Spleen (tissue), 11 donors: Measurements from ENCODE around the gene ZNF487. TPM values are rescaled to one million over a fixed set of nuclear protein-coding genes. Genes with fewer than 3 reads are reported as not detected.
"Not testable (repeated sequence)": the region's sequence is repeated elsewhere in the genome, so short reads cannot be mapped to it uniquely, and the experiment has no call there.

Experiments used
- DNase-seq: peaks from one replicate; pipeline ENCODE4 v3.0.0-alpha.2; 2020
- H3K27ac ChIP-seq, 8 donors: fragments of 200-600 bp; sonication (generic) in 7 of 8; 1 replicate in 4 of 8; 2 replicates in 4 of 8; pipeline versions ENCODE4 v1.5.0 to v1.8.0; 2016 to 2021; ENCODE audit warnings: inconsistent platforms in 4 of 8, mild to moderate bottlenecking in 4 of 8, moderate library complexity in 1 of 8
- H3K27me3 ChIP-seq, 7 donors: fragments of 200-600 bp; sonication (generic) in 6 of 7; replicated peaks in 1 of 7; 1 replicate in 4 of 7; 2 replicates in 3 of 7; pipeline versions ENCODE4 v1.5.0 to v1.8.0; 2016 to 2021; ENCODE audit warnings: inconsistent platforms in 3 of 7, mild to moderate bottlenecking in 1 of 7
- H3K36me3 ChIP-seq, 6 donors: fragments of 200-600 bp; sonication (generic) in 5 of 6; 1 replicate in 4 of 6; 2 replicates in 2 of 6; pipeline versions ENCODE4 v1.5.0 to v1.8.0; 2016 to 2021; ENCODE audit warnings: inconsistent platforms in 2 of 6
- H3K4me1 ChIP-seq, 6 donors: fragments of 200-600 bp; sonication (generic) in 5 of 6; 1 replicate in 3 of 6; 2 replicates in 3 of 6; pipeline versions ENCODE4 v1.5.0 to v1.8.0; 2016 to 2021; ENCODE audit warnings: inconsistent platforms in 3 of 6
- H3K4me3 ChIP-seq, 8 donors: fragments of 200-600 bp; sonication (generic) in 7 of 8; 1 replicate in 4 of 8; 2 replicates in 4 of 8; pipeline versions ENCODE4 v1.5.0 to v1.8.0; 2016 to 2021; ENCODE audit warnings: inconsistent platforms in 4 of 8, mild to moderate bottlenecking in 4 of 8, moderate library complexity in 2 of 8
- H3K9me3 ChIP-seq, 8 donors: fragments of 200-600 bp; sonication (generic) in 7 of 8; 1 replicate in 4 of 8; 2 replicates in 4 of 8; pipeline versions ENCODE4 v1.5.0 to v1.8.0; 2016 to 2021; ENCODE audit warnings: inconsistent platforms in 4 of 8
- POLR2A ChIP-seq, 3 donors: fragments of 450-650 bp; IDR thresholded peaks; one replicate each; pipeline ENCODE4 v1.5.1; 2017; ENCODE audit warnings: antibody characterized with exemption in 3 of 3, mild to moderate bottlenecking in 1 of 3
- POLR2AphosphoS5 ChIP-seq, 3 donors: sonication (generic); formaldehyde crosslinking; IDR thresholded peaks; one replicate each; pipeline ENCODE4 v1.5.1; 2017; ENCODE audit warnings: antibody characterized with exemption in 3 of 3
- WGBS, 5 donors: extraction: QIAGEN DNeasy Blood & Tissue Kit in 3 of 5; methylation state at CpG; one replicate each; pipeline versions ENCODE4 v1.1.5 to v1.1.7; 2013 to 2018; 5-methylcytosine and 5-hydroxymethylcytosine counted together
- intact Hi-C: fragments of 100-400 bp; cut with DNase I; formaldehyde crosslinking; loops from one replicate; pipeline ENCODE4 v1.15.0; 2023; ENCODE audit warnings: low total_unique reads
- polyA plus RNA-seq, 3 donors: library from polyadenylated mRNA; stranded (reverse); fragments of 200-250 nt; gene quantifications; one replicate each; pipeline ENCODE4 v1.2.1, GENCODE V29; 2013
- total RNA-seq, 7 donors: library from RNA; depleted of rRNA in 3 of 7; stranded (reverse); fragments of >200 nt in 3 of 7; fragmentation: NEBNext Ultra II Directional in 4 of 7; extraction: Animal tissue kit (Norgen Biotek cat#: 25700) in 4 of 7; gene quantifications; one replicate each; pipeline versions ENCODE4 v1.1.0 to v1.2.1, GENCODE V29; 2016 to 2021
- TF ChIP-seq, protein P1 (sequence below), 11 experiments: fragments of 200-600 bp in 7 of 11; fragments of 450-650 bp in 4 of 11; sonication (generic) in 4 of 11; IDR thresholded peaks in 8 of 11; conservative IDR thresholded peaks in 3 of 11; 1 replicate in 7 of 11; 2 replicates in 4 of 11; pipeline versions ENCODE4 v1.4.0 to v1.8.0; 2016 to 2021; ENCODE audit warnings: antibody characterized with exemption in 11 of 11, inconsistent platforms in 4 of 11, mild to moderate bottlenecking in 1 of 11
- donor health status: healthy with polysubstance abuse.
- donor health status: DM: no; HTN: no; CAD: no; lungs with moderate emphysema.
- donor health status: DM: no; HTN: no; CAD: no.
- donor health status: Bipolar disorder and iron deficiency.
- donor health status: healthy.
- donor health status: DM: no; HTN: no; CAD: no.
- donor health status: DM: yes; HTN: yes; CAD: no.

Gene ZNF487
- total and polyA plus RNA-seq, 10 donors, result 4.9 to 12.1 (median 7.4) TPM

DNA sequence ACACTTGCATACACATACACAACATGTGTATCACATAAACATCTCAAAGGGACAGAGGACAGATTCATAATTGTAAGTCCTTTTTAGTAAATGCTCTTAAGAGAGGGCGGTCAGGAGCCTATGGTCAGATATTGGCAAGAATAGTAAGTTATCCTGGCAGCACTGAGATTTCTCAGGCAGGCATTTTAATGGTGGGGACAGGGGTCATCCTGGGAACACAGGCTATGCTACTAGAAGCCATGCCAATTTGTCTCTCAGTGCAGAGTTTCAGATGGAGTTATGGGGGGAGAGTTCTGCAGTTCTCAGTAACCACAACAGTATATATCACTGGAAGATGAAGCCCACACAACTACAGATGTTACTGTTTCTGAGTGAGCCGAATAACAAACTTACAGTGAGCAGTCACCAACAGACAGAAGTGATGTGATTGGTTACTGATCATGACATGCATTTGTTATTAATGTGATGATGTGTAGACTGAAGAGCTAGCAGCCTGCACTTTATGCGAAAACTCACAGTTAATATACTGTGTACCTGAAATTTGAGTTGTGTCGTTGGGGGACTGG, 16.4 kb downstream of the ZNF487 start:
- H3K9me3 ChIP-seq, result no peaks in the 10 kb centered on the region
- peaks cover 40 to 78% (median 54%) of the 10 kb centered on the region in 6 donors for H3K4me1 ChIP-seq
- DNase-seq, result peak; percentile 2
- H3K27ac ChIP-seq, result peak overlapping the region; percentile 72 to 98 (median 91)
- WGBS, 5 donors, result 56 to 76% (median 67%) methylated on average over 4 of the region's 4 CpGs
- H3K4me3 ChIP-seq, result no peak overlapping the region
- no peaks in the 10 kb centered on the region for H3K27me3 ChIP-seq
- intact Hi-C loops, result no loop called here
- TF ChIP-seq POLR2A (IDR thresholded peaks at IDR 0.05) (no peak), POLR2AphosphoS5 (IDR thresholded peaks at IDR 0.05) (no peak)
- TF ChIP-seq, protein P1, sequence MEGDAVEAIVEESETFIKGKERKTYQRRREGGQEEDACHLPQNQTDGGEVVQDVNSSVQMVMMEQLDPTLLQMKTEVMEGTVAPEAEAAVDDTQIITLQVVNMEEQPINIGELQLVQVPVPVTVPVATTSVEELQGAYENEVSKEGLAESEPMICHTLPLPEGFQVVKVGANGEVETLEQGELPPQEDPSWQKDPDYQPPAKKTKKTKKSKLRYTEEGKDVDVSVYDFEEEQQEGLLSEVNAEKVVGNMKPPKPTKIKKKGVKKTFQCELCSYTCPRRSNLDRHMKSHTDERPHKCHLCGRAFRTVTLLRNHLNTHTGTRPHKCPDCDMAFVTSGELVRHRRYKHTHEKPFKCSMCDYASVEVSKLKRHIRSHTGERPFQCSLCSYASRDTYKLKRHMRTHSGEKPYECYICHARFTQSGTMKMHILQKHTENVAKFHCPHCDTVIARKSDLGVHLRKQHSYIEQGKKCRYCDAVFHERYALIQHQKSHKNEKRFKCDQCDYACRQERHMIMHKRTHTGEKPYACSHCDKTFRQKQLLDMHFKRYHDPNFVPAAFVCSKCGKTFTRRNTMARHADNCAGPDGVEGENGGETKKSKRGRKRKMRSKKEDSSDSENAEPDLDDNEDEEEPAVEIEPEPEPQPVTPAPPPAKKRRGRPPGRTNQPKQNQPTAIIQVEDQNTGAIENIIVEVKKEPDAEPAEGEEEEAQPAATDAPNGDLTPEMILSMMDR (IDR thresholded peaks at IDR 0.05 in 8 of 11, conservative IDR thresholded peaks at IDR 0.05 in 3 of 11), result no peak
- no peaks in the 10 kb centered on the region for H3K36me3 ChIP-seq

DNA sequence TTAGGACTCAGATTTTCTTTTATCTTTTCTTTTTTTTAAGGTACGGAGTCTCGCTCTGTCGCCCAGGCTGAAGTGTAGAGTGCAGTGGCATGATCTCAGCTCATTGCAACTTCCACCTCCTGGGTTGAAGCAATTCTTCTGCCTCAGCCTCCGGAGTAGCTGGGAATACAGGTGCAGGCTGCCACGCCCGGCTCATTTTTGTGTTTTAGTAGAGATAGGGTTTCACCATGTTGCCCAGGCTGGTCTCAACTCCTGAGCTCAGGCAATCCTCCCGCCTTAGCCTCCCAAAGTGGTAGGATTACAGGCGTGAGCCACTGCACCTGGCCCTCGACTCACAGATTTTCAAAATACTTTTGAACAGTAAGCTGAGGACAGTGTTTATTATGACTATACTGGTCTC, 17.1 kb downstream of the ZNF487 start:
- WGBS, 5 donors, result 70 to 81% (median 72%) methylated on average over 9 of the region's 9 CpGs
- H3K27me3 ChIP-seq, H3K36me3 ChIP-seq, H3K9me3 ChIP-seq, intact Hi-C loops: not testable (repeated sequence)
- DNase-seq, result peak; percentile 69
- H3K4me1 ChIP-seq, result peaks cover 40 to 72% (median 54%) of the 10 kb centered on the region in 6 donors
- H3K27ac ChIP-seq, result peak overlapping the region in 7 of 8 donors; percentile 76 to 98 (median 92)
- peak overlapping the region in 3 of 8 donors; percentile 38 to 85 (median 53) for H3K4me3 ChIP-seq

DNA sequence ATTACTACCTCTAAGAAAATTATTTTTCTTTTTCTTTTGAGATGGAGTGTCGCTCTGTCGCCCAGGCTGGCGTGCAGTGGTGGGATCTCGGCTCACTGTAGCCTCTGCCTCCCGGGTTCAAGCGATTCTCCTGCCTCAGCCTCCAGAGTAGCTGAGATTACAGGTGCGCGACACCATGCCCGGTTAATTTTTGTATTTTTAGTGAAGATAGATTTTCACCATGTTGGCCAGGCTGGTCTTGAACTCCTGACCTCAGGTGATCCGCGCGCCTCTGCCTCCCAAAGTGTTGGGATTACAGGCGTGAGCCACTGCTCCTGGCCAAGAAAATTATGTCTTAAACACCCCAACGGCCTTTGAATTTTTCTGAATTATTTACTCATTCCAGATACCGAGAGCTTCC, 19.6 kb downstream of the ZNF487 start:
- Histone ChIP-seq H3K27ac (peak overlapping the region; percentile 84 to 98 (median 91)), H3K4me3 (peak overlapping the region in 1 of 8 donors; percentile 85), H3K4me1 (peaks cover 37 to 54% (median 47%) of the 10 kb centered on the region in 6 donors)
- H3K36me3 ChIP-seq, intact Hi-C loops, H3K9me3 ChIP-seq, H3K27me3 ChIP-seq: not testable (repeated sequence)
- WGBS, 5 donors, result 95 to 98% (median 97%) methylated on average over 15 of the region's 15 CpGs
- peak; percentile 73 for DNase-seq

DNA sequence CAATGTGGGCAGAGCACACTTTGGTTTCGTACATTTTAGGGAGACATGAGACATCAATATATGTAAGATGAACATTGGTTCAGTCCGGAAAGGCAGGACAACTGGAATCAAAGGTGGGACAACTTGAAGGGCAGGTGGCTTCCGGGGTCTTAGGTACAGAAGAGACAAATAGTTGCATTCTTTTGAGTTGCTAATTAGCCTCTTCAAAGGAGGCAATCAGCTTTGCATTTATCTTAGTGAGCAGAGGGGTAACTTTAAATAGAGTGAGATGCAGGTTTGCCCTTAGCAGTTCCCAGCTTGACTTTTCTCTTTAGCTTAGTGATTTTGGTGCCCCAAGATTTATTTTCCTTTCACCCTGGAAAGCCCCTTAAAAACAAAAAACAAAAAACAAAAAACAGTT, 21.3 kb downstream of the ZNF487 start:
- intact Hi-C loops, result no loop called here
- no peaks in the 10 kb centered on the region for H3K27me3 ChIP-seq
- peak; percentile 11 for DNase-seq
- peak overlapping the region in 1 of 8 donors; percentile 11 for H3K27ac ChIP-seq
- TF ChIP-seq POLR2A (IDR thresholded peaks at IDR 0.05) (no peak), POLR2AphosphoS5 (IDR thresholded peaks at IDR 0.05) (no peak)
- TF ChIP-seq, protein P1 (IDR thresholded peaks at IDR 0.05 in 8 of 11, conservative IDR thresholded peaks at IDR 0.05 in 3 of 11), result no peak
- 76 to 91% (median 90%) methylated on average over 3 of the region's 3 CpGs for WGBS, 5 donors
- H3K4me1 ChIP-seq, result peaks cover 23 to 47% (median 37%) of the 10 kb centered on the region in 6 donors
- no peak overlapping the region for H3K4me3 ChIP-seq
- no peaks in the 10 kb centered on the region for H3K36me3 ChIP-seq
- no peaks in the 10 kb centered on the region for H3K9me3 ChIP-seq

DNA sequence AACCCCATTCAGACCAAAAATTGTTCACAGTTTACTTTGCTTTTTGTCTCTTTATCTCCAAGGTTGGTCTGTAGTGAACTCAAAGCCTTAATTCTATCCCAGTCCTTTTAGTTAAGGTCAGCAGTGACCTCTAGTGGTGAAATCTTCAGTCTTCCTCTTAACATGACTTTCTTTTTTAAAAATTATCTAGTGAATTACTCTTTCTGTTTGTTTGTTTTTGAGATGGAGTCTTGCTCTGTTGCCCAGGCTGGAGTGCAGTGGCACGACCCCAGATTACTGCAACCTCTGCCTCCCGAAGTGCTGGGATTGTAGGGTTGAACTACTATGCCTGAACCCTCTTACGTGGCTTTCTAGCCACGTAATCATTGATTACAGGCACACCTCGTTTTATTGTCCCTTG, 25.0 kb downstream of the ZNF487 start:
- peak overlapping the region in 1 of 8 donors; percentile 43 for H3K4me3 ChIP-seq
- no peak for DNase-seq

DNA sequence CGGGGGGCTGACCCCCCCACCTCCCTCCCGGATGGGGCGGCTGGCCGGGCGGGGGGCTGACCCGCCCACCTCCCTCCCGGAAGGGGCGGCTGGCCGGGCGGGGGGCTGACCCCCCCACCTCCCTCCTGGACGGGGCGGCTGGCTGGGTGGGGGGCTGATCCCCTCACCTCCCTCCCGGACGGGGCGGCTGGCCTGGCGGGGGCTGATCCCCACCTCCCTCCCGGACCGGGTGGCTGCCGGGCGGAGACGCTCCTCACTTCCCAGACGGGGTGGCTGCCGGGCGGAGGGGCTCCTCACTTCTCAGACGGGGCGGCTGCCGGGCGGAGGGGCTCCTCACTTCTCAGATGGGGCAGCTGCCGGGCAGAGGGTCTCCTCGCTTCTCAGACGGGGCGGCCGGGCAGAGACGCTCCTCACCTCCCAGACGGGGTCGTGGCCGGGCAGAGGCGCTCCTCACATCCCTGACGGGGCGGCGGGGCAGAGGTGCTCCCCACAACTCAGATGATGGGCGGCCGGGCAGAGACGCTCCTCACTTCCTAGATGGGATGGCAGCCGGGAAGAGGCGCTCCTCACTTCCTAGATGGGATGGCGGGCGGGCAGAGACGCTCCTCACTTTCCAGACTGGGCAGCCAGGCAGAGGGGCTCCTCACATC, 28.3 kb downstream of the ZNF487 start:
- DNase-seq, H3K27ac ChIP-seq, H3K4me3 ChIP-seq, H3K9me3 ChIP-seq, H3K36me3 ChIP-seq, H3K27me3 ChIP-seq, intact Hi-C loops: not testable (repeated sequence)
- 93 to 96% (median 95%) methylated on average over 16 to 48 of the region's 49 CpGs for WGBS, 5 donors
- H3K4me1 ChIP-seq, result peaks cover 0 to 11% (median 6%) of the 10 kb centered on the region in 6 donors

More for the DNA sequence above, 25.0 kb downstream of the ZNF487 start:
- intact Hi-C loops, result loop anchor here (1.0 kb wide), 1 partner anchor 170 kb away; no protein-coding TSS in a partner anchor
- WGBS, 5 donors, result 45 to 55% (median 50%) methylated on average over 5 of the region's 5 CpGs
- Histone ChIP-seq H3K4me1 (peaks cover 0 to 13% (median 7%) of the 10 kb centered on the region in 6 donors), H3K27me3 (no peaks in the 10 kb centered on the region), H3K27ac (no peak overlapping the region), H3K9me3 (no peaks in the 10 kb centered on the region), H3K36me3 (no peaks in the 10 kb centered on the region)
- TF ChIP-seq POLR2AphosphoS5 (IDR thresholded peaks at IDR 0.05), result no peak
- TF ChIP-seq POLR2A (IDR thresholded peaks at IDR 0.05), result no peak
- TF ChIP-seq, protein P1 (IDR thresholded peaks at IDR 0.05 in 8 of 11, conservative IDR thresholded peaks at IDR 0.05 in 3 of 11), result peak; percentile 38 to 81 (median 72)

DNA sequence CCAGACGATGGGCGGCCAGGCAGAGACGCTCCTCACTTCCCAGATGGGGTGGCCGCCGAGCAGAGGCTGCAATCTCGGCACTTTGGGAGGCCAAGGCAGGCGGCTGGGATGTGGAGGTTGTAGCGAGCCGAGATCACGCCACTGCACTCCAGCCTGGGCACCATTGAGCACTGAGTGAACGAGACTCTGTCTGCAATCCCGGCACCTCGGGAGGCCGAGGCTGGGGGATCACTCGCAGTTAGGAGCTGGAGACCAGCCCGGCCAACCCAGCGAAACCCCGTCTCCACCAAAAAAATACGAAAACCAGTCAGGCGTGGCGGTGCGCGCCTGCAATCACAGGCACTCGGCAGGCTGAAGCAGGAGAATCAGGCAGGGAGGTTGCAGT, 28.8 kb downstream of the ZNF487 start:
- H3K4me3 ChIP-seq, H3K27ac ChIP-seq, DNase-seq, H3K27me3 ChIP-seq, intact Hi-C loops, H3K36me3 ChIP-seq, H3K9me3 ChIP-seq: not testable (repeated sequence)
- 95 to 98% (median 97%) methylated on average over 16 to 24 of the region's 24 CpGs for WGBS, 5 donors
- H3K4me1 ChIP-seq, result peaks cover 0 to 11% (median 6%) of the 10 kb centered on the region in 6 donors
